Measurements from ENCODE around the gene MYL9. TPM values are rescaled to one million over a fixed set of nuclear protein-coding genes. Genes with fewer than 3 reads are reported as not detected.

MYL9 gene
- total and polyA plus RNA-seq, 2 experiments from 2014 or later, result 29.7 to 100 TPM

DNA sequence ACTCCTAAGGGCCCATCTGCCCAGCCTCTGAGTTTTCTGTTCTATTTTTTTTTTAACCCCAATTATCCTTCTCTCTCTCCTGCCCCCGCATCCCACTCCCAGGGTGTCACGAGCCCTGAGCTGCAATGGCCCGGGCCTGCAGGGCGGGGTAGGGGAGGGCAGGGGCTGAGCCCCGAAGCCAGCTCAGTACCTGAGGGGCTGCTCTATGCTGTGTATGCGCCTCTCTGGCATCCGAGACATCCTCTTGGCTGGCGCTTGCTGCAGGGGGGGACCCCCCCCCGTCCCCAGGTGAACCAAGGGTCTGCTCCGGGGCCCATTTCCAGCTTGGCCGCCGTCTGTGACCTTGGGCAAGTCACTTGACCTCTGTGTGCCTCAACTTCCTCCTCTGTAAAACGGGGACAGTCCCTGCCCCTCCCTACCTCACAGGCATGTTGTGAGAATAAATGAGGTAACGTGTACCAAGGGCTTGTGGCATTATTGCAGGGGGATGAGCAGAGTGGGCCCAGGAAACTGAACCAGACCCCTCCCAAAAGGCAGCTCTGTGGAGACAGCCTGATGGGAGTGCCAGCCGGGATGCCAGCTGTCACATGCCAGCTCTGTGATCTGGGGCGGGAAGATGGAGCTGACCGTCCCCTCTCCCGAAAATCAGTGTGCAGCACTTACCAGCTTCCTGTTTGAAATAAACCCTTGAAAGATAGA lies 13.0 kb upstream of the MYL9 start (continued):
- TF ChIP-seq, protein P1, sequence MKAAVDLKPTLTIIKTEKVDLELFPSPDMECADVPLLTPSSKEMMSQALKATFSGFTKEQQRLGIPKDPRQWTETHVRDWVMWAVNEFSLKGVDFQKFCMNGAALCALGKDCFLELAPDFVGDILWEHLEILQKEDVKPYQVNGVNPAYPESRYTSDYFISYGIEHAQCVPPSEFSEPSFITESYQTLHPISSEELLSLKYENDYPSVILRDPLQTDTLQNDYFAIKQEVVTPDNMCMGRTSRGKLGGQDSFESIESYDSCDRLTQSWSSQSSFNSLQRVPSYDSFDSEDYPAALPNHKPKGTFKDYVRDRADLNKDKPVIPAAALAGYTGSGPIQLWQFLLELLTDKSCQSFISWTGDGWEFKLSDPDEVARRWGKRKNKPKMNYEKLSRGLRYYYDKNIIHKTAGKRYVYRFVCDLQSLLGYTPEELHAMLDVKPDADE (IDR thresholded peaks at IDR 0.05), result no peak
- TF ChIP-seq EZH2phosphoT487 (IDR thresholded peaks at IDR 0.05; ENCODE audit: unreplicated experiment) (no peak), POLR2AphosphoS5 (IDR thresholded peaks at IDR 0.05; ENCODE audit: low read depth) (no peak), REST (IDR thresholded peaks at IDR 0.05; ENCODE audit: unreplicated experiment) (no peak)

DNA sequence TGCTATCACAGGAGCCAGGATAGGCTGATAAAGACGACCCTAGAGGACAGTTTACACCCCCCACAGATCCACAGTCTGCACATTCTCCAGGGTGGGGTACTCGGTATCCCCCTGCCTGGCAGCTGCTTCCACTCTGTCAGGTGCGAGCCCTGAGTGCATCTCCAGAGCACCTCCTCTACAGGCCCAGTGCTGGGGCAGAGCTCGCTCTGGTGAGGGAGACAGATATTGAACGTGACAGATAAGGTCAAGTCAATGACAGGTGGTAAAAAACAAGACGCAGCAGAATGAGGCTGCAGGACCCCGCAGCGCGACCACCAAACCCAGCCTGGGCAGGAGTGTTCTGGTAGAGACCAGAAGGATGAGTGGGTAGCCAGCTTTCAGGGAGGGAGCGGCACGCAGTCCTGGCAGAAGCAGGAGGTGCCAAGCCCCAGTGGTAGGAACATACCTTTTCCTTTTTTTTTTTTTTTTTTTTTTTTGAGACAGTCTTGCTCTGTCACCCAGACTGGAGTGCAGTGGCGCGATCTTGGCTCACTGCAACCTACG lies 12.4 kb upstream of the MYL9 start:
- no peaks in the 10 kb centered on the region for H3K9me3 Mint-ChIP-seq
- Histone ChIP-seq H3K4me2 (no peak overlapping the region), H3K27me3 (ENCODE audit: insufficient read depth) (no peaks in the 10 kb centered on the region), H3F3A (replicated peaks; ENCODE audit: low read depth) (0 out of 2 replicates have a peak, but pooled peaks cover 8% of the 10 kb centered on the region), H3K9me2 (ENCODE audit: insufficient read depth) (no peaks in the 10 kb centered on the region), H3K79me2 (replicated peaks; ENCODE audit: insufficient read depth) (no peaks in the 10 kb centered on the region), H3K4me1 (ENCODE audit: insufficient read depth) (no peaks in the 10 kb centered on the region), H3K27ac (ENCODE audit: low read depth) (no peak overlapping the region), H3K36me3 (ENCODE audit: insufficient read depth) (peaks cover 9% of the 10 kb centered on the region), H2AFZ (no peak overlapping the region), H4K20me1 (replicated peaks; ENCODE audit: insufficient read depth) (peaks cover 7% of the 10 kb centered on the region; the same call in 1 of the 2 replicates), H3K4me3 (no peak overlapping the region)
- no peak overlapping the region for H3K4me3 Mint-ChIP-seq
- no peak for DNase-seq (ENCODE audit: low spot score)
- no peak overlapping the region for H3K27ac Mint-ChIP-seq
- TF ChIP-seq, protein P1 (IDR thresholded peaks at IDR 0.05), result no peak
- TF ChIP-seq POLR2AphosphoS5 (IDR thresholded peaks at IDR 0.05; ENCODE audit: low read depth), result 0 out of 2 replicates have a peak, but pooled peaks have one; percentile 29
- no peak for ATAC-seq
- H3K27me3 Mint-ChIP-seq (ENCODE audit: insufficient read depth, low read depth, poor library complexity), result no peaks in the 10 kb centered on the region
- no peaks in the 10 kb centered on the region for H3K4me1 Mint-ChIP-seq
- H3K36me3 Mint-ChIP-seq (ENCODE audit: low read depth), result peaks cover 28% of the 10 kb centered on the region

DNA sequence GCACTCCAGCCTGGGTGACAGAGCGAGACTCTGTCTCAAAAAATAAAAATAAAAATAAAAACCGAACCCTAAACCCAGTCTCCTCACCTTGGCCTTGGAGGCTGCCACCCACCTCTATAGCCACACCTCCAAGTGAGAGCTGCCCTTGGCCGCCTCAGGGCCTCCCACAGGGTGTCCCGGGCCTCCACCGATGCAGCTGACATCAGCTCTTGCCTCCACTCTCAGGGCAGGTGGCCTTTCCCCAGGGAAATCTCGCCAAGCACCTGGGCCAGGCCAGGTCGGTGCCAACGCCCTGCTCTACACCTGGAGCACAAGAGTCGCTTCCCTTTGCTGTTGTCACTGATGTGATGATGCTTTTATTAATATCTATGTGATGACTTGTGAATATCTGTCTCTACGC lies 8.9 kb upstream of the MYL9 start:
- Histone ChIP-seq H2AFZ (no peak overlapping the region), H3K79me2 (replicated peaks; ENCODE audit: insufficient read depth) (no peaks in the 10 kb centered on the region), H3K27ac (ENCODE audit: low read depth) (no peak overlapping the region), H3F3A (replicated peaks; ENCODE audit: low read depth) (no peaks in the 10 kb centered on the region), H3K4me3 (no peak overlapping the region), H3K36me3 (ENCODE audit: insufficient read depth) (no peaks in the 10 kb centered on the region), H3K4me1 (ENCODE audit: insufficient read depth) (no peaks in the 10 kb centered on the region), H4K20me1 (replicated peaks; ENCODE audit: insufficient read depth) (no peaks in the 10 kb centered on the region; the same call in 1 of the 2 replicates), H3K27me3 (ENCODE audit: insufficient read depth) (no peaks in the 10 kb centered on the region), H3K9me2 (ENCODE audit: insufficient read depth) (no peaks in the 10 kb centered on the region), H3K4me2 (no peak overlapping the region)
- Mint-ChIP-seq H3K27me3 (ENCODE audit: insufficient read depth, low read depth, poor library complexity) (no peaks in the 10 kb centered on the region), H3K36me3 (ENCODE audit: low read depth) (peaks cover 2% of the 10 kb centered on the region), H3K4me1 (no peaks in the 10 kb centered on the region), H3K4me3 (no peak overlapping the region), H3K9me3 (no peaks in the 10 kb centered on the region), H3K27ac (no peak overlapping the region)
- ATAC-seq (no peak), DNase-seq (ENCODE audit: low spot score) (no peak)
- TF ChIP-seq ZNF114 (CRISPR knock-in tag; IDR thresholded peaks at IDR 0.05) (no peak), EZH2 (IDR thresholded peaks at IDR 0.05; ENCODE audit: low read depth, unreplicated experiment) (no peak), ZNF331 (CRISPR knock-in tag; IDR thresholded peaks at IDR 0.05; ENCODE audit: low read depth) (no peak), NANOG (IDR thresholded peaks at IDR 0.05; ENCODE audit: borderline replicate concordance) (no peak), REST (IDR thresholded peaks at IDR 0.05; ENCODE audit: unreplicated experiment) (no peak), STAT1 (IDR thresholded peaks at IDR 0.05; ENCODE audit: unreplicated experiment) (no peak)
- TF ChIP-seq, protein P1 (IDR thresholded peaks at IDR 0.05), result no peak

Measured in GM23338 (cell line).